GM18498 (cell line): Measurements from ENCODE around the gene GPX7.

ENCODE experiments used
- ATAC-seq: cut with Tn5 transposase; IDR thresholded peaks from one replicate; pipeline ENCODE4 v1.9.1; 2021; ENCODE audit warnings: mild to moderate bottlenecking, moderate library complexity; ENCODE audit not compliant: unreplicated experiment

Gene GPX7

DNA sequence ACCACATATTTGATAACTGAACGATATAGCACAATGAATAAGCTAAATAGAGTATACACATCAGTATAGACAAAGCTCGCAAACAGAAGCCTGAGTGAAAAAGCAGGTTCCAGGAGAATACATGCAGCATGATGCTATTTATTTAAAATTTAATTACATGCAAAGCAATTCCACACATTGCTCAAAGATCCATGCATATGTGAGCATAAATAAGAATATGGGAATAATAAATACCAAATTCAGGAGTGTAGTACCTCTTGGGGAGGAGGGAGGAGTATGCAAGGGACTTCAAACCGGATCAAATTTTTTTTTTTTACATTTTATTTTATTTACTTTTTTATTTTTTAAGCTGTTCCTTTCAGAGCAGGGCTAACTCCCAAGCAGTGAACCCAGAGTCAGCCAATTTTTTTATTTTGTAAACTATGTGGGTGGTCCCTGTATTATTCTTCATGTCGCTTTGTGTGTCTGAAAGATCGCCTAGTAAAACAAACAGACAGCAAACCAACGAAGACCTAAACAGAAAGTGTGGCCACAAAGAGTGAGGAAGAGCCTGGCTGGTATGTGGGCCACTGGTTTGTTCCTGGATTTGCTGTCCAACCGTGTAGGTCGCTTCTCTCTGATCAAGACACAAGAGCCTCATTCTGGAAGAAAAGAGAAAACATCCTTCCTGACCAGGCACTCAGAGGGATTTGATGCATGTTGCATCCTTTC is 26.6 kb downstream of the GPX7 start:
- ATAC-seq, result no peak

DNA sequence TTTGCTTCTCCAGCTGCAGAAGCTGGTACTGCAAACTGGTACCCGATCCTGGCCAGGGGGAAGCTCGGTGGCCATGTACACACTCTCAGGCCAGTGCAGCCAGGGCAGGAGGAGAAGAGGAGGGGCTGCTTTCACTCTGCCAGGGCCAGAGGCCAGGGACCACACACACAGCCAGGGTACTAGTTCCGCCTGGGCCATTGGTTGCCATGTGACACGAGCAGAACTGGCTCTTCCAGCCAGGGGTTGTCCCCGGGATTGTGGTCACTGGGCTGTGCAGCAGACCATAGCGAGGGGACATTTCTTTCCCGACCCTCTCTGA is 27.1 kb downstream of the GPX7 start:
- ATAC-seq, result no peak

DNA sequence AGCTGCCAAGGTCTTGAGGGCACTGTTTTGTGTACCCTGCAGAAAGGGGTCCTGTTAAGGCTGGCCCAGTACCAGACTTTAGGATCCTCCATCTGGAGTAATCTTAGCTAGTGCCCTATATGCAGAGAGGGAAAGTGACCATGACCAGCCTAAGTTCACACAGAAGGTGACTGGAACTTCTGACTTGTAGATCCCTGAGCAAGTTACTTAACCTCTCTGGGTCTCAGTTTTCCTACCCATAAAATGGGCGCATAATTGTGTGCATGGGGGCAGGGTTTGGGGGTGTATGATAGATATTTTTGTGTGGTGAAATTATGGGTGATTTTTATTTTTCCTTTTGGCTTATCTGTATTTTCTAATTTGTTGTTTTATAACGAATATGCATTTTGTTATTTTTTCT is 27.5 kb downstream of the GPX7 start:
- no peak for ATAC-seq

DNA sequence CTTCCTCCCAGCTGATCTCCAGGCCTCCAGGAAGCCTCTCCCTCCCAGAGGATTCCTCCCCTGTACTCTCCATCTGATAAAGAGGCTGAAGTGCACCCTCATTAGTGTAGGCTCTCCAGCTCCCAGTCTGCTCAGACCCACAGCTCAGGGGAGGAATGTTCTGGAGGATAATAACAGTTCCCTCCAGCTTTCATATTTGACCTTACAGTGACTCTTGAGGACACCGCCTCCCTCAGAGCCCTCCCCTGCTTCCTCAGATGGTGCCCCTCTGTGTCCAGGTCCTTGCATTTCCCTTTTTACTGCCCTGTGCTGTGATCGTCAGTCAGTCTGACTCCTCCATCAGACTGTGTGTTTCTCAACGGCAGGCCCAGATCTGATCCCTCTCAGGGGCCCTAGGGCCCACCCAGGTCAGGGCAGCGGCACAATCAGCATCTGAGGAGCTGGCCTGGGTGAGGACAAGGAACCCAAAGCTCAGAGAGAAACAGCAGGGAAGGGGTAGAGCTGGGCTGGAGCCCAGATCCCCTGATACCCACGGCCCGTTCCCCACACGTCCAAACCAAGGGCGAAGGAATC is 29.7 kb downstream of the GPX7 start:
- ATAC-seq, result no peak

DNA sequence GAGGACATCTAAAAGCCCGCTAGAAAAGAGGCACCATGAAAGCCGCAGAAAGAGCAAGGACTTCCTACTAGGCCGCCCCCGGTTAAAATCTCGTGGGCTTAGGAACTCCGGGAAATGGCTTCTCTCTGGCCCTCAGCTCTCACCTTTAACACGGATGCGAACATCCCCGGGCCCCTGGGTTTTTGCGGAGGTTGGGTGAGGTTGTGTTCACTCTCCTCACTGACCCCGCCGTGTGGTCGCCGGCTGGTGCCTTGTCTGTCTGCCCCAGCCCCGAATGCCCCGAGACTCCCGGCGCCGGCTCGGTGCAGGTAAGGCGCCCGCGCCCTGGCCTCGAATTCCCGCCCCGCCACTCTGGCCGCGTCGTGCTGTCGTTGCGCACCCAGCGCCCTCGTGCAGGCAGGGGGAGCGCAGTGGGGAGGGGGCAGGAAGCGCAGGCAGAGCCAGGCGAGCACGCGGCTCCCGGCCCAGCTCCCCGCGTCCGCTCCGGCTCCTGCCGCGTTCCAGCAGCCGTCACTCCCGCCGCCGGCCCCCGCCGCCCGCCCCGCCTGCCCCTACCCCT is 30.6 kb downstream of the GPX7 start, which contains the start of gene SHISAL2A:
SHISAL2A (plus strand) TSS at position 437 of the 559 bp plus-strand sequence. CDS start 326 bp downstream, outside the sequence.
- ATAC-seq, result no peak

DNA sequence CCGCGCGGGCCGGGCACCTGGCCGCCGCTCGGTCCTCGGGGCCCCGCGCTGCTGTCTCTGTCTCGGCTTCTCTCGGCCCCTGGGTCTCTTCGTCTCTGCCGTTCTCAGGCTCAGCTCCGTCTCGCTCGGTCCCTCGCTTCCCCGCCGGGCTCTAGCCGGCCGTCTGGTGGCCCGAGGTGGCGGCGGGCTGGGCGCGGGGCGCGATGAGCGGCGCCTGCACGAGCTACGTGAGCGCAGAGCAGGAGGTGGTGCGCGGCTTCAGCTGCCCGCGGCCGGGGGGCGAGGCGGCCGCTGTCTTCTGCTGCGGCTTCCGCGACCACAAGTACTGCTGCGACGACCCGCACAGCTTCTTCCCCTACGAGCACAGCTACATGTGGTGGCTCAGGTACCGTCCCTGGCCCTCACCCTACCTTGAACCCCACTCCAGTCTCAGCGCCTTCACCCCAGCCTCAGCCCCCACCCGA is 31.2 kb downstream of the GPX7 start:
- ATAC-seq, result no peak

DNA sequence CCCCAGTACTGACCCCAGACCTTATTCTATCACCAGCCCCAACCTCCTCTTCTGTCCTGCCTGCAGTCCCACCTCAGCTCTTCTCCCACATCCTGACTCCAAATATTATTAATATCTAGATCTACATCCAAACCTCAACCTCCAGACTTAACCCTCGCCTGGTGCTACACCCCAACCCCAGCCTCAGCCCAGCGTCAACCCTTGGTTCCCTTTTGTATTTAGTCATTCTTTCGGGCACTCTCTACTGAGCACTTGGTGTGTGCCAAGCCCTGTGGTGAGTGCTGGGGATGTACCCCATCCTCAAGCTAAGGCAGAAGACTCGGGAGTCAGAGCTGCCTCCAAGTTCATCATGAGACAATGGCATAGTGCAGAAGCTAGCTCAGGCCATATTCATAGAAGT is 31.9 kb downstream of the GPX7 start:
- no peak for ATAC-seq

DNA sequence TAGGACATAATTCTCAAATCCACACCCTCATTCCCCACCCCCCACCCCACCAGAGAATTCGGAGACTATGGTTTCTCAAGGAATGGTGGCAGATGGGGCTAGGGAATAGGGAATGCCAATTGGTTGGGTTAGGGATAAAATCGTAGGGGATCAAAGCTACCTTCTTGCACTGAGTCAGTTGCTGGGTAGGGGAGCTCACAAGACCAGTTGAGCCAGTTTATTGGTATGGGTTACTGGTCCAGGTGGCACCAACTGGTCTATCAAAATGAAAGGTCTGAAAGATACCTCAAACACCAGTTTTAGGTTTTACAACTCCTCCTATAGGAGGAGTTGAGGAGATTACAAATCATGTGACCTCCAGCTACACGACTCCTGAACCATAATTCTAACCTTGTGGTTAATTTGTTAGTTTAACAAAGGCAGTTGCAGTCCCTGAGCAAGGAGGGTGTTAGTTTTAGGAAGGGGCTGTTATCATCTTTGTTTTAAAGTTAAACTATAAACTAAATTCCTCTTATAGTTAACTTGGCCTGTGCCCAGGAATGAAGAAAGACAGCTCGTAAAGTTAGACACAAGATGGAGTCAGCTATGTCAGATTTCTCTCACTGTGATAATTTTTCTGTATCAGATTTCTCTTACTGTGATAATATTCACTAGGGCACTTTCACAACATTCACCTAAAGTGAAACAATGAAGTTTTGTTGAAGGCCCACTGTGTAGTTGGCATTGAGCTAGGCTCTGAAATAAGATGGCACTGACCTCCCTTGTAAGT is 33.3 kb downstream of the GPX7 start:
- no peak for ATAC-seq

DNA sequence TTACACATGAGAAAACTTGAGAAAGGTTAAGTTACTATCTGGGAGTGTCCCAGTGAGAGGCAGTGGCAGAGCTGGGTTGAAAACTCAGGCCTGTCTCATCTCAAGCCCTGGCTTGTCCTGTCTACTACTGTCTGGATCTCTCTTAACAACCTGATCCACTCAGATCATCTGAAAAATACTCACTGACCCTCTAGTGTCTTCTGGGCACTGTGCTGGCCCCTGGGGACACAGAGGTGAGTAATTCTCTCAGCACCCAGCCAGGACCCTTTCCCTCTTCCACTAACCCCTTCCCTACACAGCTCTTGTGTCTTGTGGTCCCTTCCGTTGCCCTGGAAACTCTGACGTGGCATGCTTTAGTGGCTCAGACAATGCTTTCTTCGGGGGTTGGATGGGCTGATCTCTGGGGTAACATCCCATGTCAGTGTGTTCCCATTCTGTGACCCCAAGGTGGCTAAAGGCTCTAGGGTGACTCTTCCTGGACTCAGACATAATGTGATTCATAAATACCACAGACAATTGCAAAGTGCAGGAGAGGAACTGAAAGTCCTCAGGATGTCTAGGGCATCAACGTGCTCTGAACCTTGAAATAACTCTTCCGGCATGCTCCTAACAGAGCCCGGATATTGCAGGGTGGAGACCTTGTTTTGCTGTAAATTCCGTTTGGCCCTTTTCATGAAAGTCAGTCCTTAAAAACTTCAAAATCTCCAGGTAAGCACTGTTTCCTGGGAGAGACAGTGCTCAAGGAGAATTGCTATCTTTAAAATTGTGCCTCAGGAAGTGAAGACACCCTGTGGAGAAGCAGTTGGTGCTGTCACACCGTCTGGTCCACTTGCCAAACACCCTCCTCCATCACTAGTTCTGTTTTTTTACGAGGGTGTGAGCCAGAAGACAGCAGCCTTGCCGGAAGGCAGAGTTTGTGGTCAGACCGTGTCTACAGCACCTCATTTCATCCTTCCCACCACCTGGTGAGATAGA is 34.8 kb downstream of the GPX7 start:
- peak; percentile 78 for ATAC-seq

DNA sequence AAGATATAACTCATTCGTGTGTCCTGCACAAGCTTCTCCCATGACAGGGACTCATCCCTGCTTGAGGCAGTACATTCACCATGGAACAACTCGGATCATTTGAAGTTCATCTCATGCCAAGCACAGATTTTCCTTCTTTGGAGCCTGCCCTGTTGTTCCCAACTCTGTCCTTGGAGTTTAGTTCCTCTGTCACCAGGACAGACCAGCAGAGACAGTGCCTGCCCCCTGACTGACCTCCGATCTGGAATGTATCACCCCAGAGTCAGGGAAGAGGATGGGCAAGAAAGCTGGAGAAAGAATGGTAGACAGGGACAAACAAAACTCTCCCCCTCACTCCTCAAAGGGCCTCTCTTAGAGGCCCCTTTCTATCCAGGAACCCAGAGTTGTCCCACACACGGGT is 35.8 kb downstream of the GPX7 start:
- no peak for ATAC-seq

DNA sequence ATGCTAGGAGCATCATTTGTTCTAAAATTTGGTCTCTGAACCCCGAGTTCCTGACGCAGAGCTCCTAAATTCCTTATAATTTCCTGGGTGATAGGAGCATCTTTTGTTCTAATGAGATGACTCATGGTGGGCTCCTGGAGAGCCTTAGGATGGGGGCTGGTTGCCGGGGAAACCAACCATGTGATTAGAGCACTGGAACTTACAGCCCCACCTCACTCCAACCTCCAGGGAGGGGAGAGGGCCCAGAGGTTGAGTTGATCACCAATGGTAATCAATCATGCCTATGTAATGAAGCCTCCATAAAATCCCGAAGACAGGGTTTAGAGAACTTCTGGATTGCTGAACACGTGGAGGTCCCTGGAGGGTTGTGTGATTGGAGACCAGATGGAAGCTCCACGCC is 38.5 kb downstream of the GPX7 start:
- no peak for ATAC-seq

DNA sequence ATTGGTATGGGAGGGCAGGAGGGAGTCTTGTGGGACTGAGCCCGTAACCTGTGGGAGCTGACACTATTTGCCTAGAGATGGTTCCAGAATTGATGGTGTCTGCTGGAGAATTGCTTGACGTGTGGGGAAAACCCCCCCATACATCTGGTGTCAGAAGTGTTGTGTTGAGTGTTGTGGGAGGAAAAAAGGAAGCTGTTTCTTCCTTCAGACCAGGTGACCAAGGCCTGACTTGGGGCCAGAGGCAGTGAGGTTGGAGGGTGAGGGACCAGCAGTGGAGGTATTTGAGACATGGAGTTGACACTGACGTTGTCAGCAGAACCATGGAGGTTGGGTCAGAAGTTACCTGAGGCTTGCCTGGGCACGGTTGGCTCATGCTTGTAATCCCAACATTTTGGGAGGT is 39.1 kb downstream of the GPX7 start:
- no peak for ATAC-seq

DNA sequence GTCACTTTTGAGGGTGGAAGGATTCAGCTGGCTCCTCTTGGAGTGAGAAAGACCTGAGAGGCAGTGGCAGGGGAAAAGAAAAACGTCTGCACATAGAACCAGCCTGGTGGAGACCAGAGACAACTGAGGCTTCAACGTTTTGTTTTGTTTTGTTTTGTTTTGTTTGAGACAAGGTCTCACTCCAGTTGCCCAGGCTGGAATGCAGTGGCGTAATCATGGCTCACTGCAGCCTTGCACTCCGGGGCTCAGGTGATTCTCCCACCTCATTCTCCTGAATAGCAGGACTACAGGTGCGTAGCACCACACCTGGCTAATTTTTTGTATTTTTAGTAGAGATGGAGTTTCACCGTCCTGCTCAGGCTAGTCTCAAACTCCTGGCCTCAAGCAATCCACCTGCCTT is 43.1 kb downstream of the GPX7 start:
- ATAC-seq, result no peak

DNA sequence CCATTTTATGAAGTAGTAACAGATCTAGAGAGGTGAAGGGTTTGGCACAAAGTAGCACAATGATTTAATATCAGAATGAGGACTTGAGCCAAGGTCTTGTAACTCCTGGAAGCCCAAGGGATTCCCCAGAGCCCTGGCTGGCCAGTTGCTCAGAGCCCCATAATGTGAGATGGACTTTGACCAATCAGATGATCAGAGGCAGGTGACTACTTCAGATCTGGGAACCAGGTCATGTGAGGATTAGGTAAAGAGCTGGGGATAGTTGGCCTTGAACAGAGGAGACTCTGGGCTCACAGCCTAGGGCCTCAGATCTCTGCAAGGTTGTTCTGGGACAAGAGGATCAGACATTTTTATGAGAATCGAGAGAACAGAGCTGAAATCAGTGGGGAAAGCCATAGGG is 49.7 kb downstream of the GPX7 start:
- ATAC-seq, result no peak

DNA sequence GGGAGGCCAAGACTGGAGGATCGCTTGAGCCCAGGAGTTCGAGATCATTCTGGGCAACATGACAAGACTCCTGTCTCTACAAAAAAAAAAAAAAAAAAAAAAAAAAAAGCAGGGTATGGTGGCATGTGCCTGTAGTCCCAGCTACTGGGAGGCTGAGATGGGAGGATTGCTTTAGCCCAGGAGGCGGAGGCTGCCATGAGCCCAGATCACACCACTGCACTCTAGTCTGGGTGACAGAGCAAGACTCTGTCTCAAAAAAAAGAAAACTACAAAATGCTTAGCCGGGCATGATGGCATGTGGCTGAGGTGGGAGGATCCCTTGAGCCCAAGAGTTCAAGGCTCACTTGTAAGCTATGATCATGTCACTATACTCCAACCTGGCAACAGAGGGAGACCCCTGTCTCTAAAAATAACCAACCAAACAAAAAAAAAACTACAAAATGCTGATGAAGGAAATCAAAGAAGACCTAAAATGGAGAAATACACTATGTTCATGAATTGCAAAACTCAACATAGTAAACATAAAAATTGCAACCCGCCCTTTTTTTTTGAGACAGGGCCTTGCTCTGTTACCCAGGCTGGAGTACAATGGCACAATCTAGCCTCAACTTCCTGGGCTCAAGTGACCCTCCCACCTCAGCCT is 51.2 kb downstream of the GPX7 start:
- no peak for ATAC-seq

DNA sequence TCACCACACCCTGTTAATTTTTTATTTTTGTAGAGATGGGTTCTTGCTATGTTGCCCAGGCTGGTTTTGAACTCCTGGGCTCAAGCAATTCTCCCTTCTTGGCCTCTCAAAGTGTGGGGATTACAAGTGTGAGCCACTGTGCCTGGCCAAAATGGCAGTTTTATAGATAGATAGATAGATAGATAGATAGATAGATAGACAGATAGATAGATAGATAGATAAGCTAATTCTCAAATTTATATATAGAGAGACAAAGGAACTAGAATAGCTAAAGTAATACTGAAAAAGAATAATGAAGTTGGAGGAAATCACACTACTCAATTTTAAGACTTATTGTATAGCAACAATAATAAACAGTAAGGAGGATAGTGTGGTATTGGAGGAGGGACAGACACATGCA is 51.9 kb downstream of the GPX7 start:
- ATAC-seq, result no peak

DNA sequence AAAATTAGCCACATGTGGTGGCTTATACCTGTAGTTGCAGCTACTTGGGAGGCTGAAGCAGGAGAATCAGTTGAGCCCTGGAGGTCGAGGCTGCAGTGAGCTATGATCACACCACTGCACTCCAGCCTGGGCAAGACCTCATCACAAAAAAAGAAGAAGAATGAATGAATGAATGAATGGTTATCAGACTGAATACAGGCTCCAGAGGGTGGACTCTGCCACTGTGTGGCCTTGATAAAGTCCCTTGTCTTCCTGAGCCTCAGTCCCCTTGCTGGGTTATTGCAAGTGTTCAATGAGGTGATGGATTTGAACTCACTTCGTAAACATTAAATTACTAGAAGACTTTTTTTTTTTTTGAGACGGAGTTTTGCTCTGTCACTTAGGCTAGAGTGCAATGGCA is 55.5 kb downstream of the GPX7 start:
- ATAC-seq, result no peak
